Sciatic nerve (tissue), 2 donors: ENCODE results near the gene CST3. TPM values are rescaled to one million over a fixed set of nuclear protein-coding genes. Genes with fewer than 3 reads are reported as not detected.

Source experiments
- ATAC-seq: fragments of 200-7000 bp; cut with Tn5 transposase; one replicate; pipeline ENCODE4 v1.9.1; 2020; ENCODE audit warnings: mild to moderate bottlenecking, moderate library complexity
- DNase-seq: peaks from one replicate; pipeline ENCODE4 v3.0.0-alpha.2; 2020; ENCODE audit warnings: low spot score
- intact Hi-C: fragments of 100-400 bp; cut with DNase I; formaldehyde crosslinking; loops from one replicate; pipeline ENCODE4 v1.14.2; 2022
- total RNA-seq: library from RNA; stranded (reverse); fragmentation: NEBNext Ultra II Directional; extraction: Animal tissue kit (Norgen Biotek cat#: 25700); gene quantifications from one replicate; pipeline ENCODE4 v1.2.1, GENCODE V29; 2021
- donor health status: DM: no; HTN: no; CAD: no.
- donor health status: DM: no; HTN: no; CAD: no.

Gene CST3
- total RNA-seq, 1 donor from 2014 or later, result 731 TPM

GRCh38 chr20:23609486-23610109 lies 28.2 kb downstream of the CST3 start:
- intact Hi-C loops, result loop anchor here (5.0 kb wide), 1 partner anchor 167 kb away; no protein-coding TSS in a partner anchor
- DNase-seq (no peak), ATAC-seq (no peak)

GRCh38 chr20:23608251-23608846 lies 29.4 kb downstream of the CST3 start:
- DNase-seq, result no peak
- intact Hi-C loops, result loop anchor here (5.0 kb wide), 1 partner anchor 166 kb away; no protein-coding TSS in a partner anchor
- ATAC-seq, result no peak

GRCh38 chr20:23607497-23608245 lies 30.1 kb downstream of the CST3 start:
- DNase-seq (no peak), ATAC-seq (no peak)
- intact Hi-C loops, result loop anchor here (5.0 kb wide), 1 partner anchor 165 kb away; no protein-coding TSS in a partner anchor

- intact Hi-C loops, result loop anchor here (5.0 kb wide), 1 partner anchor 164 kb away; no protein-coding TSS in a partner anchor
- ATAC-seq, result peak; percentile 93
- peak; percentile 90 for DNase-seq
Observed at GRCh38 chr20:23606652-23607049, 31.1 kb downstream of the CST3 start.

- intact Hi-C loops, result loop anchor here (5.0 kb wide), 1 partner anchor 164 kb away; no protein-coding TSS in a partner anchor
- DNase-seq (no peak), ATAC-seq (no peak)
Observed at GRCh38 chr20:23605867-23606651, 31.7 kb downstream of the CST3 start, which contains the start of gene CST9. TSS of gene CST9 (minus strand) at chr20:23605917. CDS start at chr20:23605864, 53 bp downstream.

GRCh38 chr20:23604306-23604705 lies 33.4 kb downstream of the CST3 start:
- ATAC-seq (no peak), DNase-seq (no peak)
- intact Hi-C loops, result no loop called here

- DNase-seq, result no peak
- no peak for ATAC-seq
- intact Hi-C loops, result no loop called here
Observed at GRCh38 chr20:23603321-23603720, 34.4 kb downstream of the CST3 start.

- DNase-seq (no peak), ATAC-seq (no peak)
- intact Hi-C loops, result no loop called here
Observed at GRCh38 chr20:23602699-23603098, 35.1 kb downstream of the CST3 start.

GRCh38 chr20:23602241-23602640 lies 35.5 kb downstream of the CST3 start:
- intact Hi-C loops, result no loop called here
- no peak for ATAC-seq
- DNase-seq, result no peak

- intact Hi-C loops, result no loop called here
Observed at GRCh38 chr20:23601715-23602114, 36.0 kb downstream of the CST3 start.

GRCh38 chr20:23598481-23598880 lies 39.3 kb downstream of the CST3 start:
- DNase-seq (no peak), ATAC-seq (no peak)
- intact Hi-C loops, result no loop called here

More at GRCh38 chr20:23601715-23602114, 36.0 kb downstream of the CST3 start:
- ATAC-seq, result no peak
- DNase-seq, result no peak

GRCh38 chr20:23596579-23597250 lies 41.0 kb downstream of the CST3 start:
- ATAC-seq, result no peak
- intact Hi-C loops, result no loop called here
- DNase-seq, result no peak

- DNase-seq (no peak), ATAC-seq (no peak)
- intact Hi-C loops, result no loop called here
Observed at GRCh38 chr20:23595941-23596340, 41.8 kb downstream of the CST3 start.

GRCh38 chr20:23588434-23589403 lies 49.0 kb downstream of the CST3 start:
- ATAC-seq (no peak), DNase-seq (no peak)
- intact Hi-C loops, result no loop called here

- ATAC-seq, result no peak
- DNase-seq, result no peak
- intact Hi-C loops, result no loop called here
Observed at GRCh38 chr20:23587631-23588030, 50.1 kb downstream of the CST3 start.

GRCh38 chr20:23586735-23587525 lies 50.8 kb downstream of the CST3 start:
- DNase-seq (no peak), ATAC-seq (no peak)
- intact Hi-C loops, result no loop called here
